GM12878 (cell line): ENCODE results near the gene FAF1. TPM values are rescaled to one million over a fixed set of nuclear protein-coding genes. Genes with fewer than 3 reads are reported as not detected.

Experiments used
- ATAC-seq: fragments of 200-7000 bp; cut with Tn5 transposase; 3 replicates; pipeline ENCODE4 v1.9.1; 2020; ENCODE audit warnings: mild to moderate bottlenecking, moderate library complexity
- BruUV-seq: library from RNA; stranded (reverse); fragments of 400-500 nt; replicated peaks from 2 replicates; lab custom pipeline; 2021; lab: Mats Ljungman, UMichigan
- CTCF ChIA-PET: fragments of 300-600 bp; sonication (Branson Sonifier 250); formaldehyde crosslinking; extraction: SDS; loops from one replicate; lab custom pipeline; 2021; ENCODE audit warnings: inconsistent platforms; lab: Yijun Ruan, JAX
- POLR2A ChIA-PET: fragments of 350-600 bp; formaldehyde crosslinking; extraction: SDS; loops from one replicate; lab custom pipeline; 2021; ENCODE audit warnings: inconsistent platforms; lab: Charles Lee
- RAD21 ChIA-PET: fragments of 300-600 bp; sonication (Branson Sonifier 250); formaldehyde crosslinking; loops from one replicate; lab custom pipeline; 2023; ENCODE audit warnings: antibody characterized with exemption; ENCODE audit not compliant: unreplicated experiment; lab: Charles Lee
- SMC1A ChIA-PET: fragments of 300-600 bp; sonication (Branson Sonifier 250); formaldehyde crosslinking; loops from one replicate; lab custom pipeline; 2023; ENCODE audit not compliant: unreplicated experiment, uncharacterized antibody; lab: Charles Lee
- DNase-seq: peaks from one replicate; pipeline ENCODE4 v3.0.0-alpha.2; 2011; ENCODE audit warnings: low read depth, low spot score
- FAIRE-seq: peaks from 3 replicates; lab custom pipeline; 2011; peaks lifted over from hg19 to GRCh38; lab: Jason Lieb, UNC
- H2AFZ ChIP-seq: 2 replicates; pipeline ENCODE4 v1.6.0; 2011; ENCODE audit warnings: low read depth, low read length, control low read depth; ENCODE audit not compliant: control insufficient read depth
- H3K27ac ChIP-seq: 2 replicates; pipeline ENCODE4 v1.5.1; 2011; ENCODE audit warnings: control low read depth; ENCODE audit not compliant: control insufficient read depth, insufficient read depth
- H3K27me3 ChIP-seq, 2 experiments: replicated peaks in 1 of 2; 2 replicates each; pipeline versions ENCODE4 v1.6.0 to v1.6.1; 2011; ENCODE audit warnings: low read length in 1 of 2; ENCODE audit not compliant: control insufficient read depth in 2 of 2, insufficient read depth in 2 of 2
- H3K36me3 ChIP-seq, 2 experiments: 2 replicates each; pipeline ENCODE4 v1.5.1; 2011; ENCODE audit warnings: low read length in 1 of 2; ENCODE audit not compliant: control insufficient read depth in 2 of 2, insufficient read depth in 2 of 2
- H3K4me1 ChIP-seq: 2 replicates; pipeline ENCODE4 v1.6.1; 2011; ENCODE audit warnings: mild to moderate bottlenecking, low read length, moderate library complexity, mixed read lengths; ENCODE audit not compliant: control insufficient read depth, insufficient read depth
- H3K4me2 ChIP-seq: 2 replicates; pipeline ENCODE4 v1.6.0; 2011; ENCODE audit warnings: control low read depth; ENCODE audit not compliant: control insufficient read depth, insufficient read depth
- H3K4me3 ChIP-seq: fragments of 200-600 bp; sonication (generic); 2 replicates; pipeline ENCODE4 v1.5.1; 2016
- H3K79me2 ChIP-seq: 2 replicates; pipeline ENCODE4 v1.6.0; 2011; ENCODE audit warnings: low read length; ENCODE audit not compliant: control insufficient read depth, insufficient read depth
- H3K9ac ChIP-seq: 2 replicates; pipeline ENCODE4 v1.8.0; 2011; ENCODE audit warnings: low read length, control low read depth, mixed read lengths; ENCODE audit not compliant: control insufficient read depth, insufficient read depth
- H3K9me3 ChIP-seq: replicated peaks from 3 replicates; pipeline ENCODE4 v1.5.1; 2011; ENCODE audit warnings: mild to moderate bottlenecking, low read length; ENCODE audit not compliant: control insufficient read depth, insufficient read depth
- H4K20me1 ChIP-seq: 2 replicates; pipeline ENCODE4 v1.6.0; 2011; ENCODE audit not compliant: control insufficient read depth, insufficient read depth
- ETV6 ChIP-seq, 2 experiments: fragments of 450-650 bp in 1 of 2; IDR thresholded peaks in 1 of 2; conservative IDR thresholded peaks in 1 of 2; 2 replicates each; pipeline ENCODE4 v1.6.1; 2014; ENCODE audit warnings: antibody characterized with exemption in 1 of 2, borderline replicate concordance in 1 of 2, low read depth in 1 of 2, mild to moderate bottlenecking in 1 of 2, moderate library complexity in 1 of 2
- NFIC ChIP-seq: IDR thresholded peaks from 2 replicates; pipeline ENCODE4 v1.6.1; 2012; ENCODE audit warnings: low read depth, mild to moderate bottlenecking, inconsistent platforms, low read length, moderate library complexity
- RELA ChIP-seq: fragments of 450-650 bp; IDR thresholded peaks from 2 replicates; pipeline ENCODE4 v1.8.0; 2014; ENCODE audit warnings: borderline replicate concordance; ENCODE audit not compliant: partially characterized antibody
- SUPT20H ChIP-seq: IDR thresholded peaks from 2 replicates; pipeline ENCODE4 v1.6.1; 2011; ENCODE audit warnings: low read depth, mild to moderate bottlenecking, low read length, moderate library complexity, borderline replicate concordance; ENCODE audit not compliant: control insufficient read depth
- TAF1 ChIP-seq: IDR thresholded peaks from 2 replicates; pipeline ENCODE4 v1.6.1; 2011; ENCODE audit warnings: mild to moderate bottlenecking, low read depth, low read length, borderline replicate concordance
- TCF12 ChIP-seq: IDR thresholded peaks from 2 replicates; pipeline ENCODE4 v1.6.1; 2011; ENCODE audit warnings: low read depth, mild to moderate bottlenecking, low read length
- WRNIP1 ChIP-seq: IDR thresholded peaks from 2 replicates; pipeline ENCODE4 v1.6.1; 2011; ENCODE audit warnings: low read depth, low read length, improper control_type of control experiment, borderline replicate concordance
- WGBS: methylation state at CpG from one replicate; pipeline ENCODE4 v1.1.6; 2016; ENCODE audit warnings: low lambda C conversion rate; ENCODE audit not compliant: insufficient replicate concordance, insufficient coverage; ENCODE audit errors: missing lambda C conversion rate; 5-methylcytosine and 5-hydroxymethylcytosine counted together
- in situ Hi-C: fragments of 300-500 bp; cut with MboI; formaldehyde crosslinking; loops from 9 replicates; pipeline ENCODE4 v1.14.3; 2018; ENCODE audit warnings: mixed read lengths
- intact Hi-C: fragments of 100-400 bp; cut with micrococcal nuclease; formaldehyde crosslinking; loops from one replicate; pipeline ENCODE4 v1.14.2; 2022; ENCODE audit not compliant: unreplicated experiment
- polyA plus RNA-seq, 11 experiments: library from polyadenylated mRNA; depleted of rRNA in 4 of 11; unstranded in 6 of 11; stranded (reverse) in 5 of 11; fragments of >200 nt; fragmentation: Nextera tagmentation in 4 of 11; fragmentation: Illumina TruSeq in 1 of 11; extraction: Ambion mirVana in 4 of 11; extraction: Trizol in 1 of 11; gene quantifications; 1 replicate in 1 of 11; 2 replicates in 10 of 11; pipeline versions ENCODE4 v1.2.1 to v1.2.3, GENCODE V29; 2011 to 2016; ENCODE audit warnings: inconsistent platforms in 2 of 11, missing spikeins in 2 of 11, low read depth in 1 of 11
- total RNA-seq, 4 experiments: library from RNA; depleted of rRNA in 3 of 4; stranded (reverse); fragments of >200 nt in 3 of 4; fragmentation: Illumina TruSeq in 1 of 4; extraction: Trizol in 1 of 4; gene quantifications; 2 replicates each; pipeline versions ENCODE4 v1.2.1 to v1.2.3, GENCODE V29; 2013 to 2021
- TF ChIP-seq, protein P1 (sequence below): IDR thresholded peaks from 2 replicates; pipeline ENCODE4 v1.6.1; 2012; ENCODE audit warnings: low read depth, low read length, improper control_type of control experiment
- TF ChIP-seq, protein P2 (sequence below): fragments of 150-350 bp; IDR thresholded peaks from 2 replicates; pipeline ENCODE4 v1.6.1; 2014; ENCODE audit warnings: mild to moderate bottlenecking, low read depth, low read length

Gene FAF1
- total and polyA plus RNA-seq, 10 of the 15 experiments (the other 5 are each of a cell fraction or from before 2014, with no cell fraction given): 8.6 to 54.5 (median 23.7) TPM

- H2AFZ ChIP-seq: no peak overlapping the region
- TF ChIP-seq, protein P1, sequence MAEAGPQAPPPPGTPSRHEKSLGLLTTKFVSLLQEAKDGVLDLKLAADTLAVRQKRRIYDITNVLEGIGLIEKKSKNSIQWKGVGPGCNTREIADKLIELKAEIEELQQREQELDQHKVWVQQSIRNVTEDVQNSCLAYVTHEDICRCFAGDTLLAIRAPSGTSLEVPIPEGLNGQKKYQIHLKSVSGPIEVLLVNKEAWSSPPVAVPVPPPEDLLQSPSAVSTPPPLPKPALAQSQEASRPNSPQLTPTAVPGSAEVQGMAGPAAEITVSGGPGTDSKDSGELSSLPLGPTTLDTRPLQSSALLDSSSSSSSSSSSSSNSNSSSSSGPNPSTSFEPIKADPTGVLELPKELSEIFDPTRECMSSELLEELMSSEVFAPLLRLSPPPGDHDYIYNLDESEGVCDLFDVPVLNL: no peak
- no peak for TF ChIP-seq WRNIP1
- no peak for TF ChIP-seq TAF1
- TF ChIP-seq ETV6 (conservative IDR thresholded peaks at IDR 0.05 in 1 of 2, IDR thresholded peaks at IDR 0.05 in 1 of 2; ENCODE audit: borderline replicate concordance in 1 of 2, low read depth in 1 of 2): no peak
- no peak for TF ChIP-seq TCF12
- TF ChIP-seq SUPT20H: no peak
- TF ChIP-seq RELA: no peak
- no peak for TF ChIP-seq NFIC
- TF ChIP-seq, protein P2, sequence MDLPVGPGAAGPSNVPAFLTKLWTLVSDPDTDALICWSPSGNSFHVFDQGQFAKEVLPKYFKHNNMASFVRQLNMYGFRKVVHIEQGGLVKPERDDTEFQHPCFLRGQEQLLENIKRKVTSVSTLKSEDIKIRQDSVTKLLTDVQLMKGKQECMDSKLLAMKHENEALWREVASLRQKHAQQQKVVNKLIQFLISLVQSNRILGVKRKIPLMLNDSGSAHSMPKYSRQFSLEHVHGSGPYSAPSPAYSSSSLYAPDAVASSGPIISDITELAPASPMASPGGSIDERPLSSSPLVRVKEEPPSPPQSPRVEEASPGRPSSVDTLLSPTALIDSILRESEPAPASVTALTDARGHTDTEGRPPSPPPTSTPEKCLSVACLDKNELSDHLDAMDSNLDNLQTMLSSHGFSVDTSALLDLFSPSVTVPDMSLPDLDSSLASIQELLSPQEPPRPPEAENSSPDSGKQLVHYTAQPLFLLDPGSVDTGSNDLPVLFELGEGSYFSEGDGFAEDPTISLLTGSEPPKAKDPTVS: no peak
- TF ChIP-seq, all 136 proteins: peak for 0
- in situ Hi-C loops: no loop called here
- peaks cover 7% of the 10 kb centered on the region; the same call in 1 of the 2 replicates for H3K4me1 ChIP-seq
- no peaks in the 10 kb centered on the region for H3K27me3 ChIP-seq
- BruUV-seq: no TSS peak
- no peak overlapping the region for H3K9ac ChIP-seq
- no peak overlapping the region for H3K4me3 ChIP-seq
- H3K27ac ChIP-seq: no peak overlapping the region
- intact Hi-C loops: no loop called here
- H4K20me1 ChIP-seq: no peaks in the 10 kb centered on the region
- DNase-seq (no peak), ATAC-seq (no peak), FAIRE-seq (no peak)
- ChIA-PET RAD21 (no interaction called here), SMC1A (interaction anchor here (1.0 kb wide), 1 partner anchor 239 kb away, joined by 3 read pairs; no protein-coding TSS in a partner anchor), CTCF (interaction anchor here (1.3 to 1.8 kb wide), 2 partner anchors 20 to 175 kb away, joined by 4 to 10 read pairs; no protein-coding TSS in a partner anchor), POLR2A (no interaction called here)
- H3K36me3 ChIP-seq: no peaks in the 10 kb centered on the region
- peaks cover 60% of the 10 kb centered on the region for H3K79me2 ChIP-seq
- H3K4me2 ChIP-seq: no peak overlapping the region
- H3K9me3 ChIP-seq: no peaks in the 10 kb centered on the region
- 75% methylated on average over 9 of the region's 9 CpGs for WGBS
Measured at GRCh38 chr1:50949286-50949982, 10.6 kb downstream of the FAF1 start.
